Activated CD4-positive, alpha-beta T cell treated with anti-CD3 and anti-CD28 coated beads, Interleukin-2, Interleukin-6, amounts not matched to agents 100 ng/mL and 50 ng/mL, durations not matched to agents 16 hours and 8 hours (primary cell): Measurements from ENCODE around the gene OR5AP2.
"Not testable (repeated sequence)": the region's sequence is repeated elsewhere in the genome, so short reads cannot be mapped to it uniquely, and the experiment has no call there.

ENCODE experiments used
- DNase-seq: peaks from one replicate; pipeline ENCODE4 v3.0.0-alpha.2; 2020

The OR5AP2 gene

DNA sequence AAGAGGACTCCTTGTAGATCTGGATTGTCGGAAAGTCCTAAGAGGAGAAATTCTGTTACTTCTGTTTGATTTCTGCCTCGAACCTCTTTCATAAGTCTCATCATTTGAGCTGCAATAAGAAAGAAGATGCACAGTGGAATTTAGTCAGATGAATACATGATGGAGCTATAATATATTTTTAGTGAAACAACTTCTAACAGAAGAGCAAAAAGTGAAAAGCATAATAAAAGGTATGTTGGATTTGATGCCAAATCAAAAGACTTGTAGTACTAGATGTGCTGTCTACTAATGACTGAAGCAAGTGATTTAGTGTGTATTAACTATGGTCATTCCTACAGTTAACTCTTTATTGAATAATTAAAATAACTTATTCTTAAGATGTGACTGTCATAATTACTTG is at the start of gene OR5AP2:
Gene OR5AP2 (minus strand): TSS at position 101 of the 400 bp plus-strand sequence. CDS start 0 bp downstream, at position 101.
- DNase-seq: no peak

DNA sequence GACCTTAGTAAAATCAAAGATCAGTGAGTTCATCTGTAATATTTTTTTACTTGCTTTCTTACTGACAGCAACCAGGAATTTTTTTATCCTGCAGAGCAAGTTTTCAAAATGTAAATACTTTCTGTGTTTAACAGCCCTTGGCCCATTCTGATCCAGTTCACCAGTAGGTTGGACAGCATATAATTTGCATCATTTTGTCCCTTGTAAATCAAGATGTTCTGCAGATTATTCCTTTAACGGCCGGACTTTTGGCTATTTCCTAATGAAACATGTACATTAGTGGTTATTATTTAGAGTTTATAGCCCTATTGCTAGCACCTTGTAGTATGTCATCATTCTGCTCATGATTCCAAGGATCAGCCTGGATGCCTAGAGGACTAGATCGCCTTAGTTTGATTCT is 48.9 kb upstream of the OR5AP2 start:
- not testable (repeated sequence) for DNase-seq

DNA sequence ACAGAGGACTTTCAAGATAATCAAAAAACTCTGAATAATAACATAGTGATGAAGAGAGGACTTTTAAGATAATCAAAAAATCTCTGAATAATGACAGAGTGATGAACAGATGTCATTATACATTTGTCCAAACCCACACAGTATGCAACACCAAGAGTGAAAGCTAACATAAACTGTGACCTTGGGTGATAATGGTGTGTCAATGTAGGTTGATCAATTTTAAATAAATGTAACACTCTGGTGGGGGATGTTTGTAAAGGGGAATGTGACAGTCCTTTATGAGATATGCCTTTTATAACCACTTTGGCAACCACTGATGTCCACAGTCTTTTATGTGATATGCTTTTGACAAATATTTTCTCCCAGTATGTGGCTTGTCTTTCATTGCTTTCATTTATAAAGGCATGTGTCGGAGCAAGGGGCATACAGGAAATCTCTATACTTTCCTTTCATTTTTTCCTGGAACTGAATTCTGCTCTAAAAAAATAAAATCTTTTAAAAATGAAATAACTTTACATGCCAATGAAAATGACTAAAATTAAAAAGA is 46.4 kb upstream of the OR5AP2 start:
- DNase-seq: no peak

DNA sequence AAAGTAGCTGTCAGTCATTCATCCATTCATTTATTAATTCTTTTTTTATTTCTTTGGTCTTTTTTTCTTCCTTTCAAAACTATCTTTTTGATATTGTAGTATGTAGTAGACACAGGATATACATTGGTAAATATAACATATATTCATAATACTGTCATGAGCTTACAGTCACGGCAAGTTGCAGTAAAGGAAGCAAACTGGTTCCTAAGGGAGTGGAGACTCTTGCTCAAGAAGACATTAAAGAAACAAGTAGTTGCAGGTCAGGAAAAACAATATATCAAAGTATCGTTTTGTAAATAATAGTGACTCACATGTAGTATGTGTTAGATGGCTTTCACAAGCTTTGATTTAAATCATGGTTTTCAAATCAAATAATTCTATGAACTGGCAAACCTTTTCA is 28.7 kb upstream of the OR5AP2 start:
- DNase-seq: no peak

DNA sequence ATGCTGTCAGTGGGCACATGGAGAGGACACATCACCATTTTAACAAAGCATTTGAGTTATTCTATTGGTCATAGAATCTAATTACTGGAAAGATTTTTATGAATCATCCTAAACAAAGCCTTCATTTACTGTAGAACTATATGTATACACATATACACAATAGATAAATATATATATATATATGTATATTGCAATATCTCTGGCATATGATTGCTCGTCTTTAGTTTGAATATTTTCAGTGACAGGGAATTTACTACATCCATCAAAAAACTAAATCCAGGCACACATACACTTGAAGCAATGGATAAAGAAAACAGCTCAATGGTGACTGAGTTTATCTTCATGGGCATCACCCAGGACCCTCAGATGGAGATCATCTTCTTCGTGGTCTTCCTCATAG is 21.1 kb upstream of the OR5AP2 start, which contains the start of gene OR5AR1:
Gene OR5AR1 (plus strand): TSS at position 301 of the 400 bp plus-strand sequence. CDS start 0 bp downstream, at position 301.
- DNase-seq: no peak

DNA sequence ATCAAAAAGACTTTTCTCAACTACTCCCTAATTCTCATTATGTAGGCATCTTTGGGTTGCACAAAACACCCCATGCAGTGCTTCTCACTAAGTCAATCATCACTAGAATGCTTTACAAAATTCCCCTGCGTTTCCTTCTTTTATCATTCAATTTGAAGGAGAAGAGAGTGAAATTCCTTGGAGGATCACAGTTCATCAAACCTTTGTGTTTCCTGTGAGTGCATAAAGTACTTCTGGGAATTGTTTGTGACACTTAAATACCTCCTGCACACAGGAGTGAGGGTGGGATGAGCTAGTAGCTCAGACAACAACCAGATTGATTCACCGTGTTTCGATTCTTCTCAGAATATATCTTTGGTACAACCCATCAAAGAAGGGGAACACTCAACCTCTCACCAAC is 17.5 kb upstream of the OR5AP2 start:
- DNase-seq: no peak

DNA sequence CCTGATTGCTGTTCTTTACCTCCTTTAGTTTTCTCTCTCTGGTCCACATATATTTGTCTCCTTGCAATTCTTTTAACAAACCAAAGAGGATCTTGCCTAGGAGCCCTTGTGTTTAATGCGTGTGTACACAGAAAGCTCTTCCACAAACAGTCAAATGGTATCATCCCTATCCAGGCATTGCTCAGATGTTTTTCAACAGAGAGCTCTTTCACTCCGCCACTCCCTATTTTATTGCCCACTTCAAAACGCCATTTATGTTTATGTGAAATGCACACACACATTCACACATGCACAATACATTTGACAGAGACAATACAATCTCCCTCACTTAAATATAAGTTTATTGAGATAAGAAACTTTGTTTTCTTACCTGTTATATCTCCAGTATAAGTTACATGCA is 4.7 kb downstream of the OR5AP2 start:
- DNase-seq: no peak

DNA sequence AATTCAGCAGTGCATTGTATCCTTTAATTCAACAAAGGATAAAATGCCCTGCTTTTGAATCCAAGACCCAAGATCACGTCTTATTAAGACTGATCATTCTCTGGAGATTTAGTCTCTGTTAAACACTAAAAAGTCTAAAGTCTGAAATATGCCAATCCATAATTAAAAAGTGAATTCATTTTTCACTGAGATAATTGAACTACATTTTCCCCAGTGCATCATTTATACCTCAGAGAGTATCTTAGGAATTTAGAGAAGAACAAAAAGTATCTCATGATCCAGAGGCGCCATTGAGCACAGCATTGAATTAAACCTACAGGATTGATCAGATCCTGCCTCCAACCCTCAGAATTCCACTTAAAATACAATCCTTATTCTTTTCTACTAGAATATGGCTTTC is 5.4 kb downstream of the OR5AP2 start:
- DNase-seq: no peak

DNA sequence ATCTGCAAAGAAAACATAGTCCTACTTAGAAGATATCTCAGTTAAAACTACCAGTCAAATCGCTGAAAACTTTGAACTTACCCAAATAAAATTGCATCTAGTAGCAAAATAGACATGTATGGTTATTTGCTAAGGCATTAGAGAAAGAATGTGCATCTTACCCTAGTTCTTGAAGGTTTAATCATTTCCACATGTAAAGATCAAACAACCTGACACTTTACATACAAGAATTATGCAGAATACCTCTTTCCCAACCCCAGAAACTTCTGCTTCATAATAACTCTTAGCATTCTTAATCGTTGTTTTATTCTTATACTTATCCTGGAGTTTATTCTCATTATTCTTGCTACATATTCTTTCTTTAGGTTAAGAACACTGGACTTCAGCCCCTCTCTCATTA is 9.9 kb downstream of the OR5AP2 start:
- DNase-seq: no peak

DNA sequence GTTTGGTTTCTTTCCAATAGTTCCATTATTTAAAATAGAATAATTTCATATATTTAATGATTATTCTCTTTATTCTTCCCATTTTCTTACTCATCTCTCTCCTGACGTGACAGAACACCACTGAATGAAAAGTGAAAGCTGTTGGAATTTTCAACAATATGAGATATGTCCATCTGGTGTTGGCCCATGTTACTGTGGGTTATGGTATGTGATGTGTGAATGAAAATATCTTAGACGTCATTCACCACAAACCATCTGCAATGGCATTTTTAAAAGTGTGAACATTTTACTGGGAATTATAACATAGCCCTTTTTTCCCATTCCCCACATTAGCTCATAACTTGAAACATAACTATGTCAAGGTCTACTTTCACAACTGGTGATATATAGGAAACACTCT is 16.3 kb downstream of the OR5AP2 start:
- DNase-seq: no peak

DNA sequence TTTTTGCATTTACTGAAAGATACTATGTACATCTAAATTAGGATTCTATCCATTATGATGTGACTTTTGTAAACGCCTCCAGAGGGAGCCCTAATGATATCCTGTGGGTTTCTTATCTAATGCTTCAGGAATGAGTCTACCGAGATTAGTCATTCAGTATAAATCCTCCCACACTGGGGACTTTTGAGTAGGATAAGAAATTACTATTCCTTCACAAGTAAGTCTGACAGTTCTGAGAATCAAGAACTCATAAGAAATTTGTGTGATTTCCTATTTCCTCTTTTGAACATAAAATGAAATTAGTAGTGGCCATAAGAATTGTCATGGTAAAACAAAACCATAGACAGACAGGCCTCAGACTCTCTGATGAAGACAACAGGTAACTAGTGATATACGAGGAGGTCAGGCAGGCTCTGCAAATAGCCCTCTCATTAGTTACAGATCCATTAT is 17.6 kb downstream of the OR5AP2 start:
- peak; percentile 41 for DNase-seq

DNA sequence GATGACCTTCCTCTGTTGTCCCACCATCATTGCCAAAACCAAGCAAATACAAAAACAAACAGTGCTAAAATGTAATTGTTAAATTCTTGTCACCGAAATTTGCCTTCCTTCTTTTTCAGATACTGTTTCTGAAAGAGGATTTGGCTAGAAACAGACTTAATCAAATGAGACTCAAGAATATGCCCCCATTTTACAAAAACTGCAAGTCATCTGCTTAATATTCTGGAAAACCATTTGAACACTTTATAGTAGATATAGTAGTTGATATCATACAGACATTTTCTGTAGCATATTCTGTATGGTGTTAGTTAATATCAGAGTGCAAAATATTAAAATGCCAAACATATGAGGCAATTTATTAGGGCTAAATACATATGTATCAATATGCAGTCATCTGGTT is 31.1 kb downstream of the OR5AP2 start:
- no peak for DNase-seq

DNA sequence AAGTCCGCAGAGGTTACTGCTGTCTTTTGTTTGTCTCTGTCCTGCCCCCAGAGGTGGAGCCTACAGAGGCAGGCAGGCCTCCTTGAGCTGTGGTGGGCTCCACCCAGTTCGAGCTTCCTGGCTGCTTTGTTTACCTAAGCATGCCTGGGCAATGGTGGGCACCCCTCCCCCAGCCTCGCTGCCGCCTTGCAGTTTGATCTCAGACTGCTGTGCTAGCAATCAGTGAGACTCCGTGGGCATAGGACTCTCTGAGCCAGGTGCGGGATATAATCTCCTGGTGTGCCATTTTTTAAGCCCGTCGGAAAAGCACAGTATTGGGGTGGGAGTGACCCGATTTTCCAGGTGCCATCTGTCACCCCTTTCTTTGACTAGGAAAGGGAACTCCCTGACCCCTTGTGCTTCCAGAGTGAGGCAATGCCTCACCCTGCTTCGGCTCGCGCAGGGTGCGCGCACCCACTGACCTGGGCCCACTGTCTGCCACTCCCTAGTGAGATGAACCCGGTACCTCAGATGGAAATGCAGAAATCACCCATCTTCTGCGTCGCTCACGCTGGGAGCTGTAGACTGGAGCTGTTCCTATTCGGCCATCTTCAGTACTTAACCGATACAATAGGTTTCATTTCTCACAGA is 50.0 kb downstream of the OR5AP2 start:
- DNase-seq: not testable (repeated sequence)
